ENCODE results near the gene YTHDC1. TPM values are rescaled to one million over a fixed set of nuclear protein-coding genes. Genes with fewer than 3 reads are reported as not detected.
"Not testable (repeated sequence)": the region's sequence is repeated elsewhere in the genome, so short reads cannot be mapped to it uniquely, and the experiment has no call there.

The YTHDC1 gene
- total RNA-seq = 10 to 100 TPM; 80.0 to 95.1 TPM

DNA sequence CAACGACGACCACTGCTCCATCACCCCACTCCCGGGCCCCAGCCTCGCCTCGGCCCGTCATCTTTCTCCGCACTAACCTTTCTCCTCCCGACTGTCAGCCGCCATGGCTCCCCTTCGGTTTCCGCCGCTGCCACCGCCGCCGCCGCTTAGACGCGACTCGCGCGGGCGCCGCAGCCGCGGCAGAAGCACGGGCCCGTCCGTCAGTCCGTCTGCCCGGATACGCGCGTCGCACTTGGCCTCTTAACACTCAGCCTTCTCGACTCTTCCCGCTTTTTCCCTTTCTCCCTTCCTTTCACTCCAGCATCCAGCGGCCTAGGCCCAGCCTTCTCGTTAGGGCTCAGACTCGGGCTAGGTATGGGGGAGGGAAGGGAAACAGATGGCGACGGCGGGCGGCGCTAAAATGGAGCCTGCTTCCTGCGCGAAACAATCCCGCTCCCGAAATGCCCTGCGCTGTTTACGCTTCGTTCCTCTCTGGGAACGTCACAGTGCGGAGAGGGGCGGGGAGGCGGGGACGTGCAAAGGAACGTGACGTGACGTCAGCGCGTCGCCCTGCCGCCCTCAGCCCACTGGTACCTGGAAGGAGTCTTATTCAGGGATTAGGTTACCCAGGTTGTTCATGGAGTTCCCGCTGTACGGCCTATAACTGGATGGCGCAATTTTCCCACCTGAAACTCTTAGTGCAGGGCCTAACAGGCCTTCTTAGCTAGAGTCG, at the start of gene YTHDC1:
TSS of gene YTHDC1 (minus strand) at position 442 of the 712 bp plus-strand sequence. CDS start at position 105, 337 bp downstream.
- peaks cover 32% of the 10 kb centered on the region for H3K4me1 Mint-ChIP-seq
- peak within 1 kb of the TSS; percentile 97 for H3K4me3 Mint-ChIP-seq
- H3K27ac Mint-ChIP-seq = peak within 1 kb of the TSS; percentile 95
- POLR2A ChIA-PET = interaction anchor here (0.7 to 3.7 kb wide), 7 partner anchors 11 to 804 kb away, joined by 3 to 14 read pairs (median 3); partner anchors contain the start of gene CENPC
- H3K36me3 Mint-ChIP-seq (ENCODE audit: low read depth) = peaks cover 24% of the 10 kb centered on the region
- DNase-seq = peak; percentile 96
- CTCF ChIA-PET = interaction anchor here (1.3 kb wide), 1 partner anchor 26 kb away, joined by 5 read pairs; no protein-coding TSS in a partner anchor
- no peaks in the 10 kb centered on the region for H3K9me3 Mint-ChIP-seq
- H3K27me3 Mint-ChIP-seq = peaks cover 2% of the 10 kb centered on the region

DNA sequence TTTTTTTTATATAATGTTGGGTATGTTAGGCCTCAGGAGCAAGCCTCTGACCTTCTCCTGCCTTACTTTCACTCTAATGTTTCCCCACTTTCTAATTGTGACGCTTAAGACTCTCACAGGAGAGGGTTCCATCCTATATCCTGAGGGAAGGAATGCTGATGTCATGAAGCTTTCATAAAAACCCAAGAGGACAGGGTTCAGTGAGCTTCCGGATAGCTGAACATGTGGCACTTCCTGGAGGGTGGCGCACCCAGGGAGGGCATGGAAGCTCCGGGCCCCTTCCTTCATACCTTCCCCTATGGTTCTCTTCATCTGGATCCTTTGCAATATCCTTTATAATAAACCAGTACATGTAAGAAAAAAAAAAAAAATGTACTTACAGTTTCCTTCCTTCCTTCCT, 49.4 kb upstream of the YTHDC1 start:
- Mint-ChIP-seq H3K9me3 (no peaks in the 10 kb centered on the region), H3K36me3 (ENCODE audit: low read depth) (no peaks in the 10 kb centered on the region), H3K4me3 (no peak overlapping the region), H3K4me1 (no peaks in the 10 kb centered on the region), H3K27ac (no peak overlapping the region), H3K27me3 (no peaks in the 10 kb centered on the region)
- CTCF ChIA-PET = no interaction called here
- POLR2A ChIA-PET = no interaction called here
- DNase-seq = no peak

DNA sequence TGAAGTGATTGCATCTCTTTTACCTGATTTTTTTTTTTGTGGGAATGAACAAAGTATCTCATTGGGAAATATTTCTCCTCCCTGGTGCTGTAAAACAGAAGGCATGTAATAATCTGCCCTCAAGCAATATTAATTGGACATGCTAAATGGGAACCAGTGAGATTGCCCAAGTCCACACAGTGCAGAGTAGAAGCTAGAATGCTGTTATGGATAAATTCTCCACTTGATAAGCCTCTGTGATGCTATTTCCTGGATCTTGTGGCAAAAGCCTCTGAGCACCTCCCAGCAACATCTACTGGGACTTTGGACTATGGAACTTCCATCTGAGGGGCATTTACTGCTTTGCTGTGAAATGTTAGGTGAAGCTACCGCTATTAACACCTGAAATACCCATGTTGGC, 46.9 kb upstream of the YTHDC1 start:
- Mint-ChIP-seq H3K9me3 (no peaks in the 10 kb centered on the region), H3K36me3 (ENCODE audit: low read depth) (no peaks in the 10 kb centered on the region), H3K4me3 (no peak overlapping the region), H3K27me3 (peaks cover 1% of the 10 kb centered on the region), H3K27ac (no peak overlapping the region), H3K4me1 (no peaks in the 10 kb centered on the region)
- POLR2A ChIA-PET = no interaction called here
- DNase-seq = no peak
- CTCF ChIA-PET = no interaction called here

DNA sequence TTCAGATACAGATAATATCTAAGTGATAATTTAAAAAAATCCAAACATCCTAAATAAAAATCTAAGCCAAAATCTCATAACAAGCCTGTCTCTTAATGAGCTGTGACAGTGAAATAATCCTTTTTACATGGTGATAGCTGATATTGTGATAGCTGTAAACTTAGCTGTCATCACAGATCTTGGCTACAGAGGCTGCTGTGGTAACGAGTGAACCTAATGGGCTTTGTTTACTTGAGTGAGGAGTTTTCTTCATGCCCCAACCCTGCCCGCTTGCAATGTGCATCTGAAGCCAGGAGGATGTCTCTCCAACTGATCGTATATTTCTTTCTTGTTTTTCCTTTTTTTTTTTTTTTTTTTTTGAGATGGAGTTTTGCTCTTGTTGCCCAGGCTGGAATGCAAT, 41.5 kb upstream of the YTHDC1 start:
- Mint-ChIP-seq H3K27me3 (peaks cover 1% of the 10 kb centered on the region), H3K9me3 (no peaks in the 10 kb centered on the region)

DNA sequence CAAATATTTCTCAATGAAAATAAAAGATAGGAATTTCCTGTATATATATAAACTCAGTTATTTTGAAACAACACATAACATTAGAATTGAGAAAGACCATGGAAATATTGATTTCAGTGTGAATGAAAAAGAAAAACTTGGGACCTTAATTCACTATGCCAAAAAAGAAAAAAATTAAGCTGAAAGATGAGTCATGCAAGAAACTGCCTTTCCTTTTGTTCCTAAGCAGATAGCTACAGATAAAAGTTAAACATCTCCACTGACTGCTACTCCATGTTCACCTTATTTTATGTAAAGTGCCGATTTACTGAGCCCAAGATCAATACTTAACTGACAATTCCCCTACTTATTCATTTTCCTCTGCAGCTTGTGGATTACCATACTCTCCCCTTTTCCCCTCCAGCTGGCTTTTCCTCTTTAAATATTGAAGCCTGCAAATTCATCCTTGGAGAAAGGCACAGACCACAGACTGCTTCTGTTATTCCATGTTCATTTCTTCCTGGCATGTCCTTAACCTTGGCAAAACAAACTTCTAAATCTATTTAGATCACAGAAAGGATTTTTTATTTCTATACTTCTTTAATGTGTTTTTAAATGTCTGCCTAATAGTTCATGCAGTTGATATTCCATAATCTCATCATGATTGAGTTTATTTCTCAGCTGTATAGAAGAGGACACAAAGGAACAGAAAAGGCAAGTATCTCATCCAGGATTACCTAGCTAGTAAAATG, 40.5 kb upstream of the YTHDC1 start:
- POLR2A ChIA-PET = no interaction called here

More for the DNA sequence above, 41.5 kb upstream of the YTHDC1 start:
- H3K27ac Mint-ChIP-seq = no peak overlapping the region
- ChIA-PET CTCF (no interaction called here), POLR2A (no interaction called here)
- no peaks in the 10 kb centered on the region for H3K4me1 Mint-ChIP-seq
- no peak overlapping the region for H3K4me3 Mint-ChIP-seq
- H3K36me3 Mint-ChIP-seq (ENCODE audit: low read depth) = no peaks in the 10 kb centered on the region
- DNase-seq = no peak

DNA sequence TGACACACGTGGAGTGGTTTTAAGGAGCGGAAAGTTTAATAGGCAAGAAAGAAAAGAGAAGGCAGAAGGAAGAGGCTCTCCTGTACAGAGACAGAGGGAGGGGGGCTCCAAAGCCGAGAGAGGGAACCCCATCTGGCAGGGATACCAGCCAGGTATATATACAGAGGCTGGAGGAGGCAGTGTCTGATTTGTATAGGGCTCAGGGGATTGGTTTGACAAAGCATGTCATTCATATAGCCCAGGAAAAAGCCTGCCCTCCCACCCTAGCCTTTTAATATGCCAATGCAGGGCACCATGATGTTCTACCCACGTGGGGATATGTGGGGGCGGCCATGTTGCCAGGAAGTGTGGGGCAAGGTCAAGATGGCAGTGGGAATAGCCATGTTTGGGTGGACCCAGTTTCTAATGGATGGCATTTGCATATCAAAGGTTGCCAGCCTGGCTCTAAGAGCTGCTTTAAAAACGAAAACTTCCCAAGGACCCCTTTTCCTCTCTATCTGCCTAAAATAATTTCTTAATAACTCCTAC, 39.6 kb upstream of the YTHDC1 start:
- CTCF ChIA-PET = not testable (repeated sequence)

More for the DNA sequence above, 40.5 kb upstream of the YTHDC1 start:
- Mint-ChIP-seq H3K36me3 (ENCODE audit: low read depth) (no peaks in the 10 kb centered on the region), H3K27me3 (peaks cover 4% of the 10 kb centered on the region), H3K9me3 (no peaks in the 10 kb centered on the region), H3K4me3 (no peak overlapping the region), H3K27ac (no peak overlapping the region), H3K4me1 (no peaks in the 10 kb centered on the region)
- no peak for DNase-seq
- CTCF ChIA-PET = no interaction called here

DNA sequence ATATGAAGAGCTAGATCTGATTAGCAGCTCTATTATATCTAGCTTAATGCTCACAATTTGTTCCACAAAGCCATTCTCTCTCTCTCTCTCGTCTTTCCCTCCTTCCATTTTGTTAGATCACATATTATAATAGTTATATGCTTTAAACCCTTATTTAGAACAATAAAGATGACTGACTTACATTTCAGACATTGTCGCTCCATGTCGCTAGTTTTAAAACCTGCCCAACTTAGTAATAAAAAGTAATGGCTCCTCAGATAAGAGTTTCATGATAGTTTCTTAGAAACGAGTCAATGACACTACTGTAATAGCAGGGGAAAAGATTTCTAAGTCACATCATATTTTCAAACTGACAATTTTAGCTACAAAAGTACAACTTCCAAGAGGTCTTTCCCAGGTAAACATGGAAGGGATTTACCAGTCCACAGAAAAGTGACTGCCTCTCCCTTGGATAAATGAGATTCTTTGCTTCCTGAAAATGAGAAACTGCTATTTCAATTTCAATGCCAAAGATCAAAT, 38.5 kb upstream of the YTHDC1 start:
- CTCF ChIA-PET = interaction anchor here (0.8 to 1.0 kb wide), 2 partner anchors 12 to 13 kb away, joined by 3 to 4 read pairs; no protein-coding TSS in a partner anchor

More for the DNA sequence above, 39.6 kb upstream of the YTHDC1 start:
- H3K36me3 Mint-ChIP-seq (ENCODE audit: low read depth); H3K4me3 Mint-ChIP-seq; H3K9me3 Mint-ChIP-seq; H3K27me3 Mint-ChIP-seq; DNase-seq; H3K4me1 Mint-ChIP-seq; H3K27ac Mint-ChIP-seq; POLR2A ChIA-PET: not testable (repeated sequence)

DNA sequence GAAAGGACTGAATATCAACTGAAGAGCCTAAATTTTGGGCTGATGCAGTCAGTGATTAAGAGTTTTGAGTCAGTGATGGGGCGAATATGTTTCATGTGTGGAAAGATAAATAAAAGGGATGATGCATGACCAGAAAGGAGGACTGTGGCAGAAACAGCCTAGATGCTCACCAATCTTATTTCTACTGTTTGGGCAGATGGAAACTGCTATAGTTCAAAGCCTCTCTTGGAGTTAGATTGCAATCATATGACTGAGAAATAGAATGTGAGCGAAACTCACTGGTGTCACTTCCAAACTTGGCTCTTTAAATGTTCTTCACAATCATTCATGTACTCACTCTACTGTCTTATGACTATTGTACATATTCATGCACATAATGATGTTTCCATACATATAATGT, 35.4 kb upstream of the YTHDC1 start:
- Mint-ChIP-seq H3K36me3 (ENCODE audit: low read depth) (no peaks in the 10 kb centered on the region), H3K4me1 (no peaks in the 10 kb centered on the region), H3K4me3 (no peak overlapping the region), H3K27me3 (peaks cover 9% of the 10 kb centered on the region), H3K27ac (no peak overlapping the region), H3K9me3 (no peaks in the 10 kb centered on the region)
- no peak for DNase-seq
- ChIA-PET CTCF (interaction anchor here (0.6 to 1.2 kb wide), 2 partner anchors 114 to 1852 kb away, joined by 3 read pairs; no protein-coding TSS in a partner anchor), POLR2A (no interaction called here)

More for the DNA sequence above, 38.5 kb upstream of the YTHDC1 start:
- no peak for DNase-seq
- no peaks in the 10 kb centered on the region for H3K36me3 Mint-ChIP-seq (ENCODE audit: low read depth)
- POLR2A ChIA-PET = no interaction called here
- H3K9me3 Mint-ChIP-seq = no peaks in the 10 kb centered on the region
- no peak overlapping the region for H3K4me3 Mint-ChIP-seq
- peaks cover 9% of the 10 kb centered on the region for H3K27me3 Mint-ChIP-seq
- no peaks in the 10 kb centered on the region for H3K4me1 Mint-ChIP-seq
- no peak overlapping the region for H3K27ac Mint-ChIP-seq

DNA sequence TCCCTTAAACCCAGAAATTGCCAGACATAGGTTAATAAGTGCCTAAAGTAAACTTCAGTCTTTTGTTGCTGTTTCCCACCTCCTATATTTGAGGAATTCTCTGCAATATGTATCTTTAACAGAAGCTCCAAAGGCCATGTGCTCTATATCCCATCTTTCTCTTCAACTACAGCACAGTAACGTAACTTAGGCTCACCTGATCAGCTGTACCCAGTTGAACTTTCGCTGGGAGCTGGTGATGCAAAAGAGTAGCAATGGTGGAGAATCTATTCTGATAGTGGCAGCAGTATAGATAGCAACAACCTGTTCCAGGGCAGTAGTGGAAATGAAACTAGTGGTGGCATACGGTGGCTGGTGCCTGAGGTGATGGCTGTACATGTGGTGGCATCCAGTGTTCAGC, 33.2 kb upstream of the YTHDC1 start:
- DNase-seq = no peak
- H3K4me3 Mint-ChIP-seq = no peak overlapping the region
- POLR2A ChIA-PET = no interaction called here
- no peaks in the 10 kb centered on the region for H3K4me1 Mint-ChIP-seq
- H3K9me3 Mint-ChIP-seq = no peaks in the 10 kb centered on the region
- H3K27ac Mint-ChIP-seq = no peak overlapping the region
- peaks cover 9% of the 10 kb centered on the region for H3K27me3 Mint-ChIP-seq
- CTCF ChIA-PET = no interaction called here
- no peaks in the 10 kb centered on the region for H3K36me3 Mint-ChIP-seq (ENCODE audit: low read depth)

DNA sequence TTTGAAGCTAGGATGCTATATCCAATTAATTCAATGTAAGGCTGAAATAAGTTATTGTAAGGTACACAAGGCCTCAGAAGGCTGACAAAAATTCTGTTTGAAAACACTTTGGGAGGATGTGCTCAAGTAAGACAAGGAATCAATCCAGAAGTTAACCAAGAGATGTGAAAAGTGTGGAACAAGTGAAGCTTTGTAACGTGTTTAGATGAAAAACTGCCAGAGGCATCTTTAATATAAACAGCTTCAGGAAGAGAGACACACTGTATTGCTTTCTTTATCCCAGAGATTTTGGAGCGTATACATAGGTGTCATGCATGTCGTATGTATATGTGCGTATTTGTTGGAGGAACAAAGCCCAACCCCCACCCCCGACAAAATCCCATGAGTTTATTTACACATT, 28.3 kb upstream of the YTHDC1 start:
- Mint-ChIP-seq H3K36me3 (ENCODE audit: low read depth) (no peaks in the 10 kb centered on the region), H3K27me3 (peaks cover 8% of the 10 kb centered on the region), H3K4me1 (peaks cover 15% of the 10 kb centered on the region), H3K4me3 (no peak overlapping the region), H3K9me3 (no peaks in the 10 kb centered on the region), H3K27ac (no peak overlapping the region)
- ChIA-PET POLR2A (no interaction called here), CTCF (interaction anchor here (5.2 kb wide), 1 partner anchor 105 kb away, joined by 72 read pairs; no protein-coding TSS in a partner anchor)
- DNase-seq = no peak

DNA sequence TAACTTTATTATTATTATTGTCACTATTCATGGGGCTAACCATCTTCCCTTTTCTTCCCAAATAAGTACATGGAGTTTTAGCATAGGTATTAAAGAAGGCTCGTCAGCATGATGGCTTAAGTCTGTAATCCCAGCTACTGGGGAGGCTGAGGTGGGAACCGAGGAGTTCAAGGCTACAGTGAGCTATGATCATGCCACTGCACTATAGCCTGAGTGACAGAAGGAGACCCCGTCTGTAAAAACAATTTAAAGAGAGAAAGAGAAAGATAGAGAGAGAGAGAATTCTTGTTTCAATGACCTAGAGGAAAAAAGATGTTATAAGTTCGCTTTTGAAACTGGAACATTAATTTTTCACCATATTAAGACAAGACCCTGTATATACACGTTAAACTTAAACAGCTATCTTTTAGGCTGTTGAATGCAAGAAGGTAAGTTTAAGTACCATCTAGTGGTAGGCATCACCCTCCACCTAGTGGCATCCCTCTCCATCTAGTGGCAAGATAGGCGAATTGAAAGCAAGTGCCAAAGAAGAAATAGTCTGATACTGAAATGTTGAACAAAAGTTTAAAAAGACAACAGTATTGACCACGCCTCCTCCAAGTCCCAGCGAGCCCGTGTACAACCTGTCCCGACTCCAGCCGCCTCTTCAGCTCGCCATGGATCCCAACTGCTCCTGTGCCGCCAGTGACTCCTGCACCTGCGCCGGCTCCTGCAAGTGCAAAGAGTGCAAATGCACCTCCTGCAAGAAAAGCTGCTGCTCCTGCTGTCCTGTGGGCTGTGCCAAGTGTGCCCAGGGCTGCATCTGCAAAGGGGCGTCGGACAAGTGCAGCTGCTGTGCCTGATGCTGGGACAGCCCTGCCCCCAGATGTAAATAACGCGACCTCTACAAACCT, 26.0 kb upstream of the YTHDC1 start:
- CTCF ChIA-PET = interaction anchor here (0.7 to 5.2 kb wide), 17 partner anchors 12 to 390 kb away, joined by 3 to 72 read pairs (median 4); partner anchors contain the start of gene YTHDC1
- H3K4me1 Mint-ChIP-seq = peaks cover 20% of the 10 kb centered on the region
- H3K4me3 Mint-ChIP-seq = peak overlapping the region; percentile 64
- POLR2A ChIA-PET = interaction anchor here (1.1 kb wide), 1 partner anchor 45 kb away, joined by 3 read pairs; no protein-coding TSS in a partner anchor
- H3K27me3 Mint-ChIP-seq = peaks cover 6% of the 10 kb centered on the region
- DNase-seq = peak; percentile 44
- H3K9me3 Mint-ChIP-seq = no peaks in the 10 kb centered on the region
- no peak overlapping the region for H3K27ac Mint-ChIP-seq
- no peaks in the 10 kb centered on the region for H3K36me3 Mint-ChIP-seq (ENCODE audit: low read depth)

DNA sequence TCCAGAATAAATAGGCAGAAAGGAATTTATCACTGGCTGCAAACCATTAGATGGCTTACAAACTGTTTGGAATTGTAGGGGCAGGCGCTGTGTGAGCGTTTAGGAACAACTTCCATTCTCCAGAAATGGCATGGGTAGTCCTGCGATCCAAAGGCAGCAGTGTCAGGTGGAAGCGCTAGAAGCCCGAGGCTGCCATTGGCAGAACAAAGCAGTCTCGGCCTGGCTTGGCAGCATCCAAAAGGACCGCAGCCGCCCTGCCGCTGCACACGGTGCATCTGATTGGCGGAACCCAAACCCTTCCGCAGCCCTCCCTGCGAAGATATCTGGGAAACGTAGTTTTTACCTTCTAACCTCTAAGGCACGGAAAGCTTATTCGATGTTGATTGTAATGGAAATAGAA, 23.6 kb upstream of the YTHDC1 start:
- Mint-ChIP-seq H3K36me3 (ENCODE audit: low read depth) (no peaks in the 10 kb centered on the region), H3K9me3 (no peaks in the 10 kb centered on the region), H3K27me3 (peaks cover 6% of the 10 kb centered on the region), H3K4me3 (peak overlapping the region; percentile 35), H3K27ac (no peak overlapping the region), H3K4me1 (peaks cover 24% of the 10 kb centered on the region)
- POLR2A ChIA-PET = no interaction called here
- CTCF ChIA-PET = interaction anchor here (5.2 kb wide), 1 partner anchor 100 kb away, joined by 72 read pairs; no protein-coding TSS in a partner anchor
- peak; percentile 65 for DNase-seq
